SK-N-SH treated with all-trans-retinoic acid at 6 μM for 48 hours (cell line): ENCODE data around the gene ETF1.

Experiments
- ATAC-seq: fragments of 200-7000 bp; cut with Tn5 transposase; 3 replicates; pipeline ENCODE4 v1.9.1; 2020; ENCODE audit warnings: mild to moderate bottlenecking, moderate library complexity
- ARNTL ChIP-seq: fragments of 450-650 bp; formaldehyde crosslinking; IDR thresholded peaks from 2 replicates; pipeline ENCODE4 v1.5.0; 2020; ENCODE audit warnings: low read depth, mild to moderate bottlenecking, moderate library complexity, borderline replicate concordance
- BACH2 ChIP-seq: fragments of 250-450 bp; sonication (Bioruptor Pico); IDR thresholded peaks from 2 replicates; pipeline ENCODE4 v1.9.0; 2021; ENCODE audit warnings: mild to moderate bottlenecking, borderline replicate concordance
- CREB5 ChIP-seq: fragments of 250-450 bp; sonication (Bioruptor Pico); IDR thresholded peaks from 2 replicates; pipeline ENCODE4 v1.5.1; 2020; ENCODE audit warnings: low read depth, mild to moderate bottlenecking, moderate library complexity
- CSDC2 ChIP-seq: fragments of 250-450 bp; sonication (Bioruptor Pico); IDR thresholded peaks from 2 replicates; pipeline ENCODE4 v1.5.0; 2020; ENCODE audit warnings: mild to moderate bottlenecking, moderate library complexity
- CSRNP3 ChIP-seq: fragments of 250-450 bp; sonication (Bioruptor Pico); IDR thresholded peaks from 2 replicates; pipeline ENCODE4 v1.5.1; 2021; ENCODE audit warnings: mild to moderate bottlenecking, moderate library complexity
- ESRRG ChIP-seq: fragments of 250-450 bp; sonication (Bioruptor Pico); IDR thresholded peaks from 2 replicates; pipeline ENCODE4 v1.6.1; 2021; ENCODE audit warnings: mild to moderate bottlenecking
- GLIS3 ChIP-seq: fragments of 250-450 bp; sonication (Bioruptor Pico); IDR thresholded peaks from 2 replicates; pipeline ENCODE4 v1.5.0; 2020; ENCODE audit warnings: mild to moderate bottlenecking, moderate library complexity
- PATZ1 ChIP-seq: fragments of 250-450 bp; sonication (Bioruptor Pico); IDR thresholded peaks from 2 replicates; pipeline ENCODE4 v1.8.0; 2020; ENCODE audit warnings: mild to moderate bottlenecking, moderate library complexity, borderline replicate concordance
- POU6F1 ChIP-seq: fragments of 250-450 bp; sonication (Bioruptor Pico); IDR thresholded peaks from 2 replicates; pipeline ENCODE4 v1.8.0; 2021; ENCODE audit warnings: low read depth, mild to moderate bottlenecking, moderate library complexity, borderline replicate concordance
- PPARA ChIP-seq: fragments of 250-450 bp; sonication (Bioruptor Pico); IDR thresholded peaks from 2 replicates; pipeline ENCODE4 v1.5.0; 2020; ENCODE audit warnings: mild to moderate bottlenecking, borderline replicate concordance
- RARB ChIP-seq: fragments of 250-450 bp; sonication (Bioruptor Pico); IDR thresholded peaks from 2 replicates; pipeline ENCODE4 v1.8.0; 2021; ENCODE audit warnings: mild to moderate bottlenecking, moderate library complexity
- SNAI2 ChIP-seq: fragments of 250-450 bp; sonication (Bioruptor Pico); IDR thresholded peaks from 2 replicates; pipeline ENCODE4 v1.5.0; 2020; ENCODE audit warnings: mild to moderate bottlenecking, moderate library complexity
- TCF4 ChIP-seq: fragments of 250-450 bp; sonication (Bioruptor Pico); IDR thresholded peaks from 2 replicates; pipeline ENCODE4 v1.8.0; 2021; ENCODE audit warnings: mild to moderate bottlenecking, moderate library complexity, borderline replicate concordance
- TOX ChIP-seq: fragments of 250-450 bp; sonication (Bioruptor Pico); IDR thresholded peaks from 2 replicates; pipeline ENCODE4 v1.8.0; 2021; ENCODE audit warnings: mild to moderate bottlenecking, moderate library complexity, borderline replicate concordance
- TSHZ2 ChIP-seq: fragments of 250-450 bp; sonication (Bioruptor Pico); IDR thresholded peaks from 2 replicates; pipeline ENCODE4 v1.5.0; 2020; ENCODE audit warnings: mild to moderate bottlenecking, moderate library complexity
- ZC3H10 ChIP-seq: fragments of 250-450 bp; sonication (Bioruptor Pico); IDR thresholded peaks from 2 replicates; pipeline ENCODE4 v1.5.1; 2021; ENCODE audit warnings: mild to moderate bottlenecking, moderate library complexity
- ZFP3 ChIP-seq: fragments of 250-450 bp; sonication (Bioruptor Pico); IDR thresholded peaks from 2 replicates; pipeline ENCODE4 v1.5.0; 2020; ENCODE audit warnings: mild to moderate bottlenecking, moderate library complexity
- ZFP30 ChIP-seq: fragments of 450-650 bp; formaldehyde crosslinking; IDR thresholded peaks from 2 replicates; pipeline ENCODE4 v1.5.0; 2022; ENCODE audit warnings: mild to moderate bottlenecking, moderate library complexity
- ZNF565 ChIP-seq: fragments of 450-650 bp; formaldehyde crosslinking; conservative IDR thresholded peaks from 2 replicates; pipeline ENCODE4 v1.5.0; 2020; ENCODE audit warnings: low read depth, mild to moderate bottlenecking, moderate library complexity
- ZNF70 ChIP-seq: fragments of 450-650 bp; formaldehyde crosslinking; IDR thresholded peaks from 2 replicates; pipeline ENCODE4 v1.5.0; 2020; ENCODE audit warnings: mild to moderate bottlenecking, moderate library complexity
- ZNF8 ChIP-seq: fragments of 450-650 bp; formaldehyde crosslinking; IDR thresholded peaks from 2 replicates; pipeline ENCODE4 v1.5.0; 2020; ENCODE audit warnings: mild to moderate bottlenecking, moderate library complexity

The ETF1 gene

GRCh38 chr5:138460032-138460693 is 82.9 kb downstream of the ETF1 start:
- no peak for TF ChIP-seq ZFP30
- TF ChIP-seq SNAI2, result no peak
- TF ChIP-seq CSDC2 (CRISPR knock-in tag), result no peak
- no peak for TF ChIP-seq BACH2 (CRISPR knock-in tag)
- no peak for TF ChIP-seq RARB (CRISPR knock-in tag)
- no peak for ATAC-seq

- TF ChIP-seq ZFP30, result no peak
- no peak for TF ChIP-seq TOX
- no peak for TF ChIP-seq SNAI2
- no peak for TF ChIP-seq ZNF70
- TF ChIP-seq ESRRG (CRISPR knock-in tag), result no peak
- TF ChIP-seq PPARA (CRISPR knock-in tag), result no peak
- TF ChIP-seq CSDC2 (CRISPR knock-in tag), result no peak
- TF ChIP-seq BACH2 (CRISPR knock-in tag), result no peak
- TF ChIP-seq TSHZ2, result no peak
- TF ChIP-seq CREB5 (CRISPR knock-in tag), result no peak
- TF ChIP-seq POU6F1 (CRISPR knock-in tag), result no peak
- no peak for TF ChIP-seq ZFP3 (CRISPR knock-in tag)
- TF ChIP-seq ARNTL, result no peak
- TF ChIP-seq CSRNP3 (CRISPR knock-in tag), result no peak
- no peak for TF ChIP-seq ZC3H10
- TF ChIP-seq GLIS3, result no peak
- no peak for TF ChIP-seq PATZ1 (CRISPR knock-in tag)
- no peak for TF ChIP-seq ZNF565
- no peak for TF ChIP-seq ZNF8
- no peak for ATAC-seq
These were observed 83.6 kb downstream of the ETF1 start for GRCh38 chr5:138459311-138459933.

GRCh38 chr5:138458856-138459255 is 84.2 kb downstream of the ETF1 start:
- TF ChIP-seq CREB5 (CRISPR knock-in tag) (no peak), RARB (CRISPR knock-in tag) (no peak), TCF4 (no peak)
- no peak for ATAC-seq
